GM19395 (cell line): ENCODE results near the gene KAT6B.
"Not testable (repeated sequence)": the region's sequence is repeated elsewhere in the genome, so short reads cannot be mapped to it uniquely, and the experiment has no call there.

ENCODE experiments used
- ATAC-seq: cut with Tn5 transposase; IDR thresholded peaks from one replicate; pipeline ENCODE4 v1.9.1; 2021; ENCODE audit warnings: mild to moderate bottlenecking, moderate library complexity; ENCODE audit not compliant: unreplicated experiment

The KAT6B gene

DNA sequence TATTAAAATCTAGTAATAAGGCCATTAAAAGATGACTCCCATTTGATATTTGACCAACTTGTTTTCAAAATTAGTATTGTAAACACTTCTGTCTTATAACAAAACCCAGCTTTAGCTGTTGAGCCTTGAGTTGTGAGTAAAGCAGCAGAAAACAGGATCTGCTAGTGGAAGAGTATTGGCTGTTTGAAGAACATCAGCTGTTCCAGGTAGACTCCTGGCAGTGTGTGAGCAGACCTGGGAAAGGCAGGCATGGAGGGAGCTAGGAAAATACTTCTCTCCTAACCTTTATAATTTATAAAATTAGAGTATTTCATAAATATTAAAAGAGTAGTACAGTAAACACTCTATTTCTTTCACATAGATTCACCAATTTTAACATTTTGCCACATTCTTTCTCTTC lies 29.0 kb downstream of the KAT6B start:
- no peak for ATAC-seq

DNA sequence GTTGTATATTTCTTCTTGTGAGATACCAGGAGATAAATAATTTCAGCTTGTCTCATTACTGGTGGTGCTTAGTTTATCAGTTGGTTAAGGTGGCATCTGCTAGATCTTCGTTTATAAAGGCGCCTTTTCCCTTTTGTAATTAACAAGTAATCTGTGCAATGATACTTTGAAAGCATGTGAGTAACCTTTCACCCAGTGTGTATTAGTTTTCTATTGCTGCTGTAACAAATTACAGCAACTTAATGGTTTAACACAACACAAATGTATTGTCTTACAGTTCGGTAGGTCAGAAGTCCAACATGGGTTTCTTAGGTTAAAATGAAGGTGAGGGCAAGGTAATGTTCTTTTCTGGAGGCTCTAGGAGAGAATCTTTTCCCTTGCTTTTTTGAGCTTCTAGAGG lies 30.5 kb downstream of the KAT6B start:
- no peak for ATAC-seq

DNA sequence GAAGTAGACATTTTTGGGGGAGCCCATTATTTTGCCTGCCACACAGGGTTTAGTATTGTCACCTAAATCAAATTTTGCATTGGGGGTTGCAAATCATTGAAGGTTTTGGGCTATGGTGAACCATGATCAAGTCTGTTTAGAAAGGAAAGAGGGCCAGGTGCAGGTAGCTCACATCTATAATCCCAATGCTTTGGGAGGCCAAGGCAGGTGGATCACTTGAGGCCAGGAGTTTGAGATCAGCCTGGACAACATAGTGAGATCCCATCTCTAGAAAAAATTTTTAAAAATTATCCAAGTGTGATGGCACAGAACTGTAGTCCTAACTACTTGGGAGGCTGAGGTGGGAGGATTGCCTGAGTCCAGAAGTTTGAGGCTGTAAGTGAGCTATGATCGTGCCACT lies 31.2 kb downstream of the KAT6B start:
- ATAC-seq, result no peak

DNA sequence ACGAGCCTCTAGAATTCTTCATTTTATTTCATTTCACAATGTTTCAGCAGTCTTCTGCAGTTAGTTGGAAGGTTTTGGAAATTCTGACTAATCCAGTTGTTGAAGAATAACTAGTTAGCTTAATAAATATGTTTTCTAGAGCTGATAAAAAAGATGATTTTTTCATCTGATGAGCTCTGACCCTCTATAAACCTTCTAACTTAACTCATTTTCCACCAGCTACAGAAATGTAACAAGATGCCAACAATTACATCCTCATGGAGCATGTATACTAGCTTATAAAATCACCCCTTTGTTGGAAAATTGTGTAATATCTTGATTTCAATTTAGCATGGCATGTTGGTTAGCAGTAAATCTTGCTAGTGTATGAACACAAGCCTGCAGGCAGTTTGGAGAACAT lies 33.1 kb downstream of the KAT6B start:
- ATAC-seq, result no peak

DNA sequence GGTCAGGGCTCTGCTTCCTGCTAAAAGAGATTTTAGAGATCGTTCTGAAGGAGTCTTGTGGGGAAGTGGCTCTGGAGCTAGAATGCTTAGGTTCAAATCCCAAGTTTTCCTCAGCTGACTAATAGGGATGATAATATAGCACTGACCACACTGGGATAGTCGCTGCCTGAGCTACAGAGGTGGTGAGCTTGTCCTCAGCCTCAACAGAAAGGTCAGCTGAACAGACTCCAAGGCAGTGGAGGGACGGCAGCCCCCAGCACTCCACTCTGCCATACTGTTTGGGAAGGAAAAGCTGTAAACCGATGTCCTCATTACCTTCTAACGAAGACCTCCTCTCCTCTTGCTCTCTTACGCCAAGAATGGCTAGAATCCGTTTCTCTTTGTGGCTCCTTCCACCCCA lies 36.2 kb downstream of the KAT6B start:
- ATAC-seq, result no peak

DNA sequence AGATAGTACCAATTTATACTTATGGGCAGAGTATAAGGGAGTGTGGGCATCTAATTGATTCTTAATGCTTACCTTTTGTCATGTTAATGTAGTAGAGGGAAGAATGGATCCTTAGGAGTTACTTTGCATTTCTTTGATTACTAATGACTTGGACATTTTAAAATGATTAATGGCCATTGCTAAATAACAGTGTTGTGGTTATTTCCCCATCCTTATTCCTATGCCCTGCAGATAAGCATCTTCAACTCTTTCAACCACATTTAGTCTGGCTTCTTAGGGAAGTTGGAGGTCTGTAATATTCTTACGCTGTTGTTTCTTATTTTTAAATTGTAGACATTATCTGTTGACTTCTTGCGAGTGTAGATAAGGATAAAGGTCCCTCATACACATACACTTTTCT lies 37.2 kb downstream of the KAT6B start:
- ATAC-seq, result no peak

DNA sequence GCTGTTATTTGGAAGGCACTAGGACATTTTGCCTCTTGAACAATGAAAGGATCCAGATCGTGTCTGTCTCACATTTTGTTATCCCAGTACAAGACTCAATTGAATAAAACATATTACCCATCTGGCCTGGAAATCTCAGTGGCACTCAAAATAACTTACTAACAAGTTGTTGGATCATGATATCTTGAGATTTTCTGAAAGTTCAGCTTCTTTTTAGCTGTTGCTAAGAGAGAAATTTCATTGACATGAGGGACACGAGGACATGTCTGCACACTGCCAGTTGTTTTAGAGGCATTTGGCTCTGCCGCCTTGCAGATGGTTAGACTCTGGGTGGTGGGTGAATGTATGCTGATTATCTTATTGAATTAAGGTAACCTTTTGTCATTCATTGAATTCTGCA lies 41.0 kb downstream of the KAT6B start:
- no peak for ATAC-seq

DNA sequence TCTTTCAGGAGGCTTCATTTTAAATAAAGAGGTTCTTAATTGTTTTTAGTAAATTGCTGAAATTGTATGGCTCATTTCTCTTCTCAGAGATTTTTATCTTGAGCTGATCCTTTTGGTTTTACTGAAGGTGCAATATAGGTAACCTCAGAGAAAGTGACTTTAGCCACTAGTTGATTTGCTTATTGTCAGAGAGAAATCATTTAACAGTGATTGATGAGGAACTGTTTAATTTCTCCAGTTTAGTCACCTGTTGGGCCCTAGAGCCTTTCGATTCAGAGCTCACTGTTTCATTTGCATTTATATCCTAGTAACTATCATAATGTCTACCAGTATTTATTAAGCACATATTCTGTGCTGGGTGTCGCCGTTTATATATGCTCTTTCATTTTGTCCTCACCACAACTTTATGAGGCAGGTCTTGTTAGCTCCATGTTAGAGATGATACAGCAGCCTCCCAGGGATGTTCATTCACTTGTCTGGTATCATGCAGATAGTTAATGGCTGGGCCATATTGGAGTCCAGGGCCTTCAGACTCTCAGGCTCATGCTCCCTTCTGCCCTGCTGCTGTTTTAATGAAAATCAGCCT lies 42.1 kb downstream of the KAT6B start:
- ATAC-seq, result no peak

DNA sequence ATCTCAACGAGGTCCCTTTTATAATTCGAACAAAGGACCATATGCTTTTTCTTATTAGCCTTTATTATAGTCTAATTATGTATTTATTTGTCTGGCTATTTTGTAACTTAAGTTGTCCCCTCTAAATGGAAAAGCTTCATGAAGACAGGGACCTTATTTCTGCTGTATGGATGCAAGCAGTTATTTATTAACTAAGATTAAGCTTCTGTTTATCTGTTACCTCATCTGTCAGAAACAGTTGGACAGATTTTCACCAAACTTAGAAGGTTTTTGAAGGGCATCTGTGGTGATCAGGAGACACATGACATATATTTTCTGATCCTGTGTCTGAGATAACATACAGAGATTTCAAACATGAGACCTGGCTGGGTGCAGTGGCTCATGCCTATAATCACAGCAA lies 43.2 kb downstream of the KAT6B start:
- ATAC-seq, result no peak

DNA sequence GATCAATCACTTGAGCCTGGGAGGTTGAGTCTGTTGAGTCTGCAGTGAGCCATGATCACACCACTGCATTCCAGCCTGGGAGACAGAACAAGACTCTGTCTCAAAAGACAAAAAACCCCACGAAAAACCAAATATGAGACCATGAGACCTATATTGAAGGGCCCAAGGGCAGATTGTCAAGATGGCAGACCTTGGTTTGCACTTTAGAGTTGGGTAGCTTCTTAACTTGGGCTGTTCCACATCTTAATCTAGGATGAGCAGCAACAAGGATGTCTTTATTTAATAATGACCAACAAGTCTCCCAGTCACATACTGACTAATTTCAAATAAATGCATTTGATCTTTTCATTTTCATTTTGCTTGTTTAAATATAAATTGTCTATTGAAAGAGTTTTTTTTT lies 43.8 kb downstream of the KAT6B start:
- no peak for ATAC-seq

DNA sequence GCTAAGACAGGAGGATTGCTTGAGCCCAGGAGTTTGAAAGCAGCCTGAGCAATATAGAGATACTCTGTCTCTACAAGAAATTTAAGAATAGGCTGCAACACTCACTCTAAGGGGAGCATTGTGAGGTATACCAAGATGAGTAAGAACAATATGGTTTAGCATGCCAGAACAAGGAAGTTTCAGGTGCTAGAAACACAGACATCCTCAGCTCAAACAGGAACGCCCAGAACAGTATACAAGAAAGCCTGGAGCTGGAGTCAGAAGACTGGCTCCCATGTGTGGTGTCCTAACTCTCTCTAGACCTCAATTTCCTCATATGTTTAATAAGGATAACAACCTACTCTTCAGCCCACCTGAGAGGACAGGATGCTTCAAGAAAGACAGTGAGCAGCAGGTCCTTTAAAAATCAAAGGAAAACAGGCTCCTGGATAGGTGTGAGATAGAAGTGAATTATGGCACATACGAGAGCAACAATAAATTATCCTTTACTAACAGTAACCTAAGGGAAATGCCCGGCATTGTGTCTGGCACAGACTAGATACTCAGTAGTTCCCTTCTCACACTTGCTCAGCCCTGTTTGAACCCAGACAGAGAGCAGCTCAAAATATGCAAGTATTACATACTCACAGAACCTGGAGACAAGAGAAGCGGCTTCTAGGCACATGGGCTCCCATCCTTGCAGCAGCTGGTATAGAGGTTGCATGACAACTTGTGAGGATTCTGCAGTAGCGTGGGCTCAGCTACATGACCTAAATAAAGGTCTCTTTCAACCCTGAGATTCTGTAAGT lies 45.4 kb downstream of the KAT6B start:
- ATAC-seq, result peak; percentile 89

DNA sequence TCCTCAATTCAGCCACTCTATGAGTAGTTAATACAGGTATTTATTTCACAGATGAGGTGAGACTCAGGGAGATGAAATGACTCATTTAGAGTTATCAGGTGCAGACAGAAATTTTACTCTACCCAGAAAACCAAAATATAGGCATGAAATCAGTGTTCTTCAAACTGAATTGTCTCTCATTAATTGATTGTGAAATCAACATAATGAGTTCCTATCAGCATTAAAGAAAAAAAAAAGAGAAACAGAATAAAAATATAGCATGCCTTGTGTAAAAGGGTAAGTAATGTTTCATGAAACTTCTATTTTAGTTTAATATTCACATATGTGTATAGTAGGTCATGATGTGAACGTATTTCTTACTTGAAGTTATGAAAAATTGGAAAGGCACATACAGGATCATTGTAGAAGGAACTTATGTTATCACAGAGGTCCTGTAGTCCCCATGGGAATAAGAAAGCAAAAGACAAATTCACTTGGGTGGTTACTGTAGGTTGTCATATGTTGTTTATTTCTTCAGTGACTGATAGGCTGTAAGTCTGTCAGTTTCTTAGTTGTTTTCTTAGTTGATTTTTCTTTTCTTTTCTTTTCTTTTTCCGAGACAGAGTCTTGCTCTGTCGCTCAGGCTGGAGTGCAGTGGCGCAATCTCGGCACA lies 47.5 kb downstream of the KAT6B start:
- no peak for ATAC-seq

DNA sequence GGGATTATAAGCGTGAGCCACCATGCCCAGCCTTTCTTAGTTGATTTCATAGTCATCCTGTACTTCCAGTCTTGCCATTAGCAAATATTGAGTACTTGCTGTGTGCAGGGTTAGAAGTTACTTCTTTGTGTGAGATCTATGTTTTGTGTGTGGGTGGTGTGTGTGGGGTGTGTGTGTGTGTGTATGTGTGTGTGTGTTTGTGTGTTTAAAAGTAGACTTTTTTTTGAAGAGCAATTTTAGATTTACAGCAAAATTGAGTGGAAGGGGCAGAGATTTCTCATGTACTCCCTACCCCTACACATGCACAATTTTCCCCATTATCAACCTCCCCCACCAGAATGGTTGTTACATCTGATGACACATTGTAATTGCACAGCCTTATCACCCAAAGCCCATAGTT lies 48.2 kb downstream of the KAT6B start:
- ATAC-seq, result no peak

DNA sequence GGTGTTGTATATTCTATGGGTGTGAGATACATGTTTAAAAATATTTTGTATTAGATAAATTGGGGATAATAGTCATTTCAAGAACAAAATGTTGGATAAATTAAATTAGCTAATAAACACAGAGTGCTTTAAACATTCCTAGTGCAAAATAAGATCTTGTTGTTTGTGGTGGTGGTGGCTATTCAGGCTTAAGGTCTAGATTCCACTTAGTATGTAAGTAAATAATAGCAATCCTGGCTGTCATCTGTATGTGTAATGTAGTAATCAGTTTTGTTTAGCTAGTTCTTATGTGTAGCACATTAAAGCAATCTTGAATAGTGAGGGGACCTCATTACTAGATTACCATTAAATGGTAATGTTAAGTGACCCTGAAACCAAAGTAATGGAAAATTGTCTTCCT lies 48.7 kb downstream of the KAT6B start:
- no peak for ATAC-seq

DNA sequence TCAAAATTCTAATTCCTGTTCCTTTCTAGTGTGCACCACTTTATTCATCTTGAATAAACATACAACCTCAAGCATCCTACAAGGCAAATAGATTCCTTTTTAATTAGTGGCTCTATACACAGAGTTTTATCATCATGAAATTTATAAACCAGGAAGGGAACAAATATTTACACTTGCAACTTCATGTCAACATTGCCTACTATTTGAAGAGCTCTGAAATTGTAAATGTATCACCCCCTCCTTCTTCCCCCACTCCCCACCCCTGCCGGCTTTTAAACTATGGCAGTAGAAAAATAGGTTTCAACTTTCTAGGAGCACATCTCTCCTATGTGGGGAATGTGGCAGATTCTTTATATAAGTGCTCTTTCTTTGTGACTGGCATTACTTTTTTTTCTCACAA lies 49.6 kb downstream of the KAT6B start:
- ATAC-seq, result no peak

DNA sequence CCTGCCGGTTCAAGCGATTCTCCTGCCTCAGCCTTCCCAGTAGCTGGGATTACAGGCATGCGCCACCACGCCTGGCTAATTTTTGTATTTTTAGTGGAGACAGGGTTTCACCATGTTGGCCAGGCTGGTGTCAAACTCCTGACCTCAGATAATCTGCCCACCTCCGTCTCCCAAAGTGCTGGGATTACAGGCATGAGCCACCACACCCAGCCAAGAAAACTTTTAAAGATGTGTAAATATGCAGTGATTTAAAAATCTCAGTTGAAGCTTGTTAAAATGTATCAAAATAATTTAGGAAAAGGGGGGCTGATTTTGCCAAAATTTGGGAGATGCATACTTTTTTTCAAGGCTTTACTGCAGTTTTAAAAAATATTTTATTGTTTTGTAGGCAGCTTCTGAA lies 50.7 kb downstream of the KAT6B start:
- ATAC-seq, result not testable (repeated sequence)

DNA sequence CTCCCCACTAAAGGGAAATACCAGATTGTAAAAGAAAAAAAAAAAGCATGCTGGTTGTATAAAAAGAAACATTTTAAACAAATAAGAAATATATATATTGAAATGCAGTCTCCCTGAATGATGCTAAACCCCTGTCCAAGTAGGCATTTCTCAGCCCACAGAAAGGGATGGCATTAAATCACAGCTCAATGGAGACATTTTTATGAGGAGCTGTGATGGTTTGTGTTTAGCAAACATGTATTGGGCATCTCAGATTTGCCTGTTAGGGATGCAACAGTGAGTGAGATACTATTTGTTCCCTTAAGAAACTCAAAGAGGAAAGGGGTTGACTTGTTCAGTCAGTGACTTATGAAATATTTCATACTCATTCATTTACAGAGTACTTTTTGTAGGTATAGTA lies 51.5 kb downstream of the KAT6B start:
- ATAC-seq, result no peak

DNA sequence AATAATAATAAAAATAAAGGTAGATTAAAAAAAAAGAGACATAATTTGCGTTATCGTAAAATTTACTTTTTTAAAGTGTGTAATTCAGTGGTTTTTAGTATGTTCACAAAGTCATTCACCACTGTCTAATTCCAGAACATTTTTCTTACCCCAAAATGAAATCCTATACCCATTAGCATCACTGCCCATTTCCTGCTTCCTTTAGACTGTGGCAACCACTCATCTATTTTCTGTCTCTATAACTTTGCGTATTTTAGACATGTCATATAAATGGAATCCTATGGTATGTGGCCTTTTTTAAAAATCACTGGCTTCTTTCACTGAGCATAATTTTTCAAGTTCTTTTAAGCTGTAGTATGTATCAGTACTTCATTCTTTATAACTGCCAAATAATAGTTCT lies 53.6 kb downstream of the KAT6B start:
- no peak for ATAC-seq

DNA sequence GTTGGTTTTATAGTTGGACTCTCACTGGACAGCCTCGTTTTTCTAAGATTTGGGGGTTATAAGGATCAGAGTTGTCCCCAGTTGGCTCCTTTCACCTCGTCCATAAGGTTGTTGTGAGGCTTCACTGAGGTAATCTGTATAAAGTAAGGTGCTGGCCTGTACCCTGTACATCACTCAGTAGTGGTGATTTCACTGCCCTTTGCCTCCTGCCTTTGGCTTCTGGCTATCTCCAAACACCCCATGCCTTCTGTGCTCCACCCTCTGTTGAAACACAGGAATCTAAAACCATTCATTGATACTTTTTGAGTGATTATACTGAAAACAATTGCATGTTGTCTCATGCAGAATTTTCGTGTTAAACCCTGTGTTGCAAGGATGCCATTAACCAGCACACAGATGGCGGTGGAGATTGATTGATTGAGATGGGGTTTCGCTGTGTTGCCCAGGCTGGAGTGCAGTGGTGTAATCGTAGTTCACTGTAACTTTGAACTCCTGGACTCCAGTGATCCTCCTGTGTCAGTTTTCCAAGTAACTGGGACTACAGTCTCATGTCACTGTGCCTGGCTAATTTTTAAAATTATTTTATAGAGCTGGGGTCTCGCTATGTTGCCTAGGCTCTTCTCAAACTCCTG lies 55.0 kb downstream of the KAT6B start:
- ATAC-seq, result no peak

DNA sequence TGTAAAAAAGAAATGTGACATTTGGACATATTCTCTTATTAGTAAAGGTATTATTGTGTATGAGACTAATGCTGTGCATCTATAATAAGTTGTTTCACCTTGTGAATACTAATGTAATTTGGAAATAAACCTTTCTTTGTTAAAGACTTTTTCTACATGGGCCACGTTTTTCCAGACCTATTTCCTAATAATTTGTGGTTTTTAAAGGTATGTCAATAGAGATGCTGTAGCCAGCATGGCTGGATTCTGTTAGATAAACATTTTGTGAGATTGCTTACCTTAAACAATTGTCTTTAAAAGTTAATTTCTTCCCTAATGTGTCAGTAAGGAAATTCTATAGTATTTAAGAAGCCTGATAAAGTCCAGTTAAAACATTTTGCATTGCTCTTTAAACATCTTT lies 56.0 kb downstream of the KAT6B start:
- no peak for ATAC-seq

DNA sequence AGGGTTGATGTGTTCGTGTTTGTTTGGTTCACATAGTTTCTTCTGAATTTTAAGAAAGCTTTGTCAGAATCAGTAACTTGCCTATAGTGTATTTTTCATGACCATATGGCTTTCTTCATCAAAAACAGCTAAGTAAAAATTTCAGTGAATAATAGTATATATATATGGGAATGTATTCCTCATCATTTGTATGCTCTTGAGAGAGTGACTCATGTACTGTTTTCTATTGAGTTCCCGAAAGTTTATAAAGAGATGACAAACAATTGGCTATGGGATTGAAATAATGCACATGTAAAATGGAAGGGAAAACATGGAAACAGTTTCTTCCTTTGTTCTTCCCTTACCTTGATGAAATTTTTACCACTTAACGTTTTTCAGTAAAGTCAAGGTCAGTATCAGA lies 56.4 kb downstream of the KAT6B start:
- no peak for ATAC-seq

DNA sequence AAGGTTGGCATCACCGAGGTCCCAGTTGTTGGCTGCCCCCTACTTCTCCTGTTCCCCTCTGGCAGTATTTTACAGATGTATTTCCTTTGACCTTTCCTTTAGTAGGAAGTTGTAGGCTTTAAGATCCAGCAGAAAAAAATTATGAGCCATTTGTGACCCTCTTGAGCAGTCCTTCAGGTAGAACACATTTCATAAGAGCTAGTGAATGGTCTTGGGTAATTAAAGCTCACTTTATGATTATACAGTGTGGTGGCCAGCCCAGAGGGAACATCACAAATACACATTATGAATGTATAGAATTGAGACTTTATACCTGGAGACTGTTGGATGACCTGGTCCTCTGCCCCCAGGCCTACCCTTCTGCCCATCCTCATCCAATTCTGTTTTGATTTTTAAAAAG lies 57.0 kb downstream of the KAT6B start:
- no peak for ATAC-seq
